Neuronal stem cell (in vitro differentiated cells): Measurements from ENCODE around the gene ENTHD1.
"Not testable (repeated sequence)": the region's sequence is repeated elsewhere in the genome, so short reads cannot be mapped to it uniquely, and the experiment has no call there.

Source experiments
- DNase-seq: peaks from one replicate; pipeline ENCODE4 v3.0.0-alpha.2; 2013; ENCODE audit warnings: low spot score
- H2AFZ ChIP-seq: one replicate; pipeline ENCODE4 v1.6.1; 2013; ENCODE audit warnings: mild to moderate bottlenecking, low read length, inconsistent platforms
- H2AK5ac ChIP-seq: 2 replicates; pipeline ENCODE4 v1.6.1; 2013; ENCODE audit warnings: low read depth, mild to moderate bottlenecking, inconsistent platforms, low read length, moderate library complexity, mixed read lengths
- H2BK120ac ChIP-seq: 2 replicates; pipeline ENCODE4 v1.6.1; 2013; ENCODE audit warnings: low read depth, mild to moderate bottlenecking, inconsistent platforms, low read length, moderate library complexity, mixed read lengths
- H2BK12ac ChIP-seq: one replicate; pipeline ENCODE4 v1.6.1; 2013; ENCODE audit warnings: low read length, inconsistent platforms
- H2BK15ac ChIP-seq: 2 replicates; pipeline ENCODE4 v1.6.1; 2013; ENCODE audit warnings: mild to moderate bottlenecking, low read length, inconsistent platforms, mixed read lengths
- H2BK5ac ChIP-seq: one replicate; pipeline ENCODE4 v1.6.1; 2013; ENCODE audit warnings: inconsistent platforms, mild to moderate bottlenecking, low read length, moderate library complexity
- H3K14ac ChIP-seq: one replicate; pipeline ENCODE4 v1.6.1; 2013; ENCODE audit warnings: low read length, inconsistent platforms
- H3K18ac ChIP-seq: 2 replicates; pipeline ENCODE4 v1.6.1; 2013; ENCODE audit warnings: low read length, inconsistent platforms
- H3K23ac ChIP-seq: 2 replicates; pipeline ENCODE4 v1.6.1; 2013; ENCODE audit warnings: low read depth, mild to moderate bottlenecking, mixed read lengths, low read length, inconsistent platforms; ENCODE audit not compliant: poor library complexity
- H3K27ac ChIP-seq: replicated peaks from 3 replicates; pipeline ENCODE4 v1.5.1; 2013; ENCODE audit warnings: low read length, inconsistent platforms
- H3K27me3 ChIP-seq, 3 experiments: 2 replicates each; pipeline ENCODE4 v1.6.1; 2013; ENCODE audit warnings: low read length in 3 of 3, mild to moderate bottlenecking in 2 of 3, inconsistent platforms in 1 of 3, low read depth in 1 of 3, mixed read lengths in 1 of 3, moderate library complexity in 1 of 3; ENCODE audit not compliant: control insufficient read depth in 3 of 3, insufficient read depth in 3 of 3
- H3K36me3 ChIP-seq, 2 donors: replicated peaks in 1 of 2; 2 replicates each; pipeline ENCODE4 v1.6.1; 2013; ENCODE audit warnings: low read length in 2 of 2; ENCODE audit not compliant: control insufficient read depth in 2 of 2, insufficient read depth in 2 of 2
- H3K4ac ChIP-seq: 2 replicates; pipeline ENCODE4 v1.6.1; 2013; ENCODE audit warnings: inconsistent platforms, mild to moderate bottlenecking, low read length, moderate library complexity
- H3K4me1 ChIP-seq, 2 donors: 1 replicate in 1 of 2; 2 replicates in 1 of 2; pipeline ENCODE4 v1.6.1; 2013; ENCODE audit warnings: low read length in 2 of 2, low read depth in 1 of 2; ENCODE audit not compliant: control insufficient read depth in 2 of 2, insufficient read depth in 1 of 2
- H3K4me2 ChIP-seq: one replicate; pipeline ENCODE4 v1.6.1; 2013; ENCODE audit warnings: mild to moderate bottlenecking, low read length, inconsistent platforms; ENCODE audit not compliant: insufficient read depth, poor library complexity, severe bottlenecking
- H3K4me3 ChIP-seq, 2 donors: 2 replicates each; pipeline ENCODE4 v1.5.1; 2013; ENCODE audit warnings: low read length in 2 of 2, mild to moderate bottlenecking in 2 of 2, inconsistent platforms in 1 of 2, moderate library complexity in 1 of 2
- H3K79me1 ChIP-seq: one replicate; pipeline ENCODE4 v1.6.1; 2013; ENCODE audit warnings: low read depth, mild to moderate bottlenecking, inconsistent platforms, low read length, moderate library complexity
- H3K9ac ChIP-seq: one replicate; pipeline ENCODE4 v1.6.1; 2013; ENCODE audit warnings: mild to moderate bottlenecking, low read depth, low read length, inconsistent platforms; ENCODE audit not compliant: poor library complexity
- H3K9me3 ChIP-seq, 2 donors: replicated peaks in 1 of 2; 2 replicates each; pipeline versions ENCODE3 to v1.6.1; 2013; ENCODE audit warnings: low read length in 2 of 2, mild to moderate bottlenecking in 2 of 2, inconsistent platforms in 1 of 2, low read depth in 1 of 2, mixed read lengths in 1 of 2, moderate library complexity in 1 of 2; ENCODE audit not compliant: control insufficient read depth in 2 of 2, insufficient read depth in 1 of 2
- H4K8ac ChIP-seq: one replicate; pipeline ENCODE4 v1.6.1; 2013; ENCODE audit warnings: low read depth, mild to moderate bottlenecking, inconsistent platforms, low read length, moderate library complexity
- H4K91ac ChIP-seq: one replicate; pipeline ENCODE4 v1.6.1; 2013; ENCODE audit warnings: low read length, low read depth, mild to moderate bottlenecking, inconsistent platforms; ENCODE audit not compliant: poor library complexity
- WGBS, 2 donors: extraction: QIAGEN DNeasy Blood & Tissue Kit; methylation state at CpG; one replicate each; pipeline ENCODE4 v1.1.7; 2013; ENCODE audit warnings: missing lambda C conversion rate in 2 of 2, mixed read lengths in 1 of 2; ENCODE audit not compliant: insufficient read length in 2 of 2, insufficient replicate concordance in 1 of 2; ENCODE audit errors: extremely low coverage in 2 of 2; 5-methylcytosine and 5-hydroxymethylcytosine counted together

ENTHD1 gene

GRCh38 chr22:39905687-39906086 is 12.1 kb upstream of the ENTHD1 start:
- no CpG with 5 or more reads among the region's 3 CpGs for WGBS, 2 donors

GRCh38 chr22:39904862-39905261 is 11.3 kb upstream of the ENTHD1 start:
- Histone ChIP-seq H2BK12ac (no peak overlapping the region), H3K27ac (no peak overlapping the region), H3K27me3 (peaks cover 0 to 5% (median 0%) of the 10 kb centered on the region in 3 experiments), H3K9ac (no peak overlapping the region), H3K79me1 (no peaks in the 10 kb centered on the region), H3K36me3 (no peaks in the 10 kb centered on the region), H2AFZ (no peak overlapping the region), H3K4me1 (no peaks in the 10 kb centered on the region), H3K4ac (no peak overlapping the region), H3K4me2 (no peak overlapping the region), H2BK15ac (no peak overlapping the region), H3K14ac (no peak overlapping the region), H4K8ac (no peak overlapping the region), H2AK5ac (no peak overlapping the region), H4K91ac (no peak overlapping the region), H3K4me3 (no peak overlapping the region), H3K9me3 (no peaks in the 10 kb centered on the region), H3K23ac (no peak overlapping the region), H2BK5ac (no peak overlapping the region), H3K18ac (no peak overlapping the region), H2BK120ac (no peak overlapping the region)
- DNase-seq, result no peak
- WGBS, 2 donors, result no CpG with 5 or more reads among the region's 4 CpGs

More at GRCh38 chr22:39905687-39906086, 12.1 kb upstream of the ENTHD1 start:
- Histone ChIP-seq H3K4me3 (no peak overlapping the region), H2BK15ac (no peak overlapping the region), H3K36me3 (no peaks in the 10 kb centered on the region), H3K4me2 (no peak overlapping the region), H2BK120ac (no peak overlapping the region), H4K8ac (no peak overlapping the region), H2BK5ac (no peak overlapping the region), H3K18ac (no peak overlapping the region), H3K4ac (no peak overlapping the region), H3K9ac (no peak overlapping the region), H2AFZ (no peak overlapping the region), H2AK5ac (no peak overlapping the region), H3K23ac (no peak overlapping the region), H3K14ac (no peak overlapping the region), H2BK12ac (no peak overlapping the region), H3K79me1 (no peaks in the 10 kb centered on the region), H3K9me3 (no peaks in the 10 kb centered on the region), H3K27me3 (no peaks in the 10 kb centered on the region), H3K27ac (no peak overlapping the region), H3K4me1 (no peaks in the 10 kb centered on the region), H4K91ac (no peak overlapping the region)
- DNase-seq, result no peak

- not testable (repeated sequence) for H3K23ac ChIP-seq, H3K4me2 ChIP-seq, H4K8ac ChIP-seq, H3K4ac ChIP-seq, H2AFZ ChIP-seq, H3K27ac ChIP-seq, H4K91ac ChIP-seq, H2BK12ac ChIP-seq, H3K18ac ChIP-seq, H3K14ac ChIP-seq, H2BK120ac ChIP-seq, H3K27me3 ChIP-seq, H2AK5ac ChIP-seq, H3K9me3 ChIP-seq, H3K9ac ChIP-seq, H3K4me1 ChIP-seq, H3K36me3 ChIP-seq, H2BK5ac ChIP-seq, H3K79me1 ChIP-seq, H3K4me3 ChIP-seq, DNase-seq, H2BK15ac ChIP-seq
- WGBS, 2 donors, result no CpG with 5 or more reads among the region's 10 CpGs
Measured at GRCh38 chr22:39904024-39904423, 10.5 kb upstream of the ENTHD1 start.

- H3K4me1 ChIP-seq, result no peaks in the 10 kb centered on the region
- H3K79me1 ChIP-seq, result no peaks in the 10 kb centered on the region
Measured at GRCh38 chr22:39901565-39902146, 8.1 kb upstream of the ENTHD1 start.

More at GRCh38 chr22:39901565-39902146, 8.1 kb upstream of the ENTHD1 start:
- no peak overlapping the region for H3K27ac ChIP-seq
- no peak overlapping the region for H2BK12ac ChIP-seq
- H3K36me3 ChIP-seq, result no peaks in the 10 kb centered on the region
- H3K4ac ChIP-seq, result no peak overlapping the region
- no peak for DNase-seq
- H3K18ac ChIP-seq, result no peak overlapping the region
- no peak overlapping the region for H3K4me3 ChIP-seq
- H3K23ac ChIP-seq, result no peak overlapping the region
- no peak overlapping the region for H3K14ac ChIP-seq
- H3K9me3 ChIP-seq, result no peaks in the 10 kb centered on the region
- no peak overlapping the region for H4K8ac ChIP-seq
- H3K27me3 ChIP-seq, result peaks cover 0 to 10% (median 0%) of the 10 kb centered on the region in 3 experiments
- H3K4me2 ChIP-seq, result no peak overlapping the region
- no peak overlapping the region for H2AK5ac ChIP-seq
- no peak overlapping the region for H2BK5ac ChIP-seq
- H3K9ac ChIP-seq, result no peak overlapping the region
- no peak overlapping the region for H2BK120ac ChIP-seq
- no peak overlapping the region for H4K91ac ChIP-seq
- WGBS, 2 donors, result no CpG with 5 or more reads among the region's 8 CpGs
- H2BK15ac ChIP-seq, result no peak overlapping the region
- H2AFZ ChIP-seq, result no peak overlapping the region
